Measurements from ENCODE around the gene SIGLEC15. TPM values are rescaled to one million over a fixed set of nuclear protein-coding genes. Genes with fewer than 3 reads are reported as not detected.

The SIGLEC15 gene
- total RNA-seq, 6 donors from 2014 or later = 0.44 to 0.59 (median 0.52) TPM; not detected in 3

DNA sequence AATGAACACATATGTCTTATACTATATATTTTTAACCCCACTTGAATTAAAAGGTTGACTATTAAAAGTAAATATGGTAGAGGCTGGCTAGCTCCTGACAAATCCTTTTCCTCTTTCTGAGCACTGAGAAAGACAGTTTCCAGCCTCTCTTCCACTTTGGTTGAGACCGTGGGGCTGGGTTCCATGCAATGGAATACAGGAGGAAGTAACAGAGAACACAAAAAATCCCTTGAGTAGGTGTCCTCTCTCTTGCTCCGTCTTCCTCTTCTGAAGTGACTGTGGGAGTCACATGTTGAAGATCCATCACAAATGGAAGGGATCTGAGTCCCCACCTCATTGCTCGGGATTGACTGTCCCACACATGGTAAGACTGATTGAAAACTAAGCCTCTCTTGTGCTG, 36.6 kb upstream of the SIGLEC15 start:
- Histone ChIP-seq H3K27me3 (no peaks in the 10 kb centered on the region), H3K4me3 (no peak overlapping the region), H3K9me3 (no peaks in the 10 kb centered on the region), H3K4me1 (no peaks in the 10 kb centered on the region), H3K27ac (no peak overlapping the region), H3K36me3 (no peaks in the 10 kb centered on the region)
- 79 to 89% methylated on average over 3 of the region's 3 CpGs for WGBS, 2 donors
- TF ChIP-seq, protein P1, sequence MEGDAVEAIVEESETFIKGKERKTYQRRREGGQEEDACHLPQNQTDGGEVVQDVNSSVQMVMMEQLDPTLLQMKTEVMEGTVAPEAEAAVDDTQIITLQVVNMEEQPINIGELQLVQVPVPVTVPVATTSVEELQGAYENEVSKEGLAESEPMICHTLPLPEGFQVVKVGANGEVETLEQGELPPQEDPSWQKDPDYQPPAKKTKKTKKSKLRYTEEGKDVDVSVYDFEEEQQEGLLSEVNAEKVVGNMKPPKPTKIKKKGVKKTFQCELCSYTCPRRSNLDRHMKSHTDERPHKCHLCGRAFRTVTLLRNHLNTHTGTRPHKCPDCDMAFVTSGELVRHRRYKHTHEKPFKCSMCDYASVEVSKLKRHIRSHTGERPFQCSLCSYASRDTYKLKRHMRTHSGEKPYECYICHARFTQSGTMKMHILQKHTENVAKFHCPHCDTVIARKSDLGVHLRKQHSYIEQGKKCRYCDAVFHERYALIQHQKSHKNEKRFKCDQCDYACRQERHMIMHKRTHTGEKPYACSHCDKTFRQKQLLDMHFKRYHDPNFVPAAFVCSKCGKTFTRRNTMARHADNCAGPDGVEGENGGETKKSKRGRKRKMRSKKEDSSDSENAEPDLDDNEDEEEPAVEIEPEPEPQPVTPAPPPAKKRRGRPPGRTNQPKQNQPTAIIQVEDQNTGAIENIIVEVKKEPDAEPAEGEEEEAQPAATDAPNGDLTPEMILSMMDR (IDR thresholded peaks at IDR 0.05) = no peak
- TF ChIP-seq POLR2AphosphoS5 (IDR thresholded peaks at IDR 0.05) = no peak
- no peak for TF ChIP-seq POLR2A (IDR thresholded peaks at IDR 0.05)
- no peak for TF ChIP-seq EP300 (IDR thresholded peaks at IDR 0.05)
- DNase-seq (no peak), ATAC-seq (ENCODE audit: low FRiP score in 2 of 2) (no peak)

DNA sequence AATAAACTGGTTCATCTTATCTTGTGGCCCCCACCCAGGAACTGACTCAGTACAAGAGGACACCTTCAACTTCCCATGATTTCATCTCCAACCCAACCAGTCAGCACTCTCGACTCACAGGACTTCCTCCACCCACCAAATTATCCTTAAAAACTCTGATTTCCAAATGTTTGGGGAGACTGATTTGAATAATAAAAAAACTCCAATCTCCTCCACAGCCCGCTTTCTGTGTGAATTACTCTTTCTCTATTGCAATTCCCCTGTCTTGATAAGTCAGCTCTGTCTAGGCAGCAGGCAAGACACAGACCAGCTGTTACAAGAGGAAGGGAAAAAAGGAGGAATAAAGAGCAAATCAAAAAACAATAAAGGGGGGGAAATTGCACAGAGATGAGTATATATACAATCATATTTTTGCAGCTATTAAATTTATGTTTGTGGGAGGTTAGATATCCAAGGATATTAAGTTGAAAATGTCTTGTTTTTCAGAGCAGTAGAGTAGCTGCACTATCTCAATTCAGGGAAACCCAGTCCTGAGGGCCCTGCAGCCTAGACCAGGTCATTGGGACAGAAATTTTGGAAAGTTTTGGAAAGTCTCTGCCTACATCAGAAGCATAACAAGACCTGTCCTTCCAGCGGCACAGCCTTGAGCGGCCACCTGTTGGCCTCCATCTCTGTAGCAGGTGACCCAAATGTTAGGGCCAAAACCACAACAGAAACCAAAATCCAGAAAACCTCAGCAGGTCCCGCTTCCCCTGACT, 32.8 kb upstream of the SIGLEC15 start:
- Histone ChIP-seq H3K27me3 (no peaks in the 10 kb centered on the region), H3K4me1 (no peaks in the 10 kb centered on the region), H3K9me3 (no peaks in the 10 kb centered on the region), H3K27ac (no peak overlapping the region), H3K4me3 (no peak overlapping the region), H3K36me3 (no peaks in the 10 kb centered on the region)
- ATAC-seq (ENCODE audit: low FRiP score in 2 of 2) (no peak), DNase-seq (no peak)
- WGBS, 2 donors = 77 to 80% methylated on average over 5 of the region's 5 CpGs
- TF ChIP-seq POLR2AphosphoS5 (IDR thresholded peaks at IDR 0.05) = no peak
- no peak for TF ChIP-seq EP300 (IDR thresholded peaks at IDR 0.05)
- TF ChIP-seq POLR2A (IDR thresholded peaks at IDR 0.05) = no peak
- TF ChIP-seq, protein P1 (IDR thresholded peaks at IDR 0.05) = no peak

DNA sequence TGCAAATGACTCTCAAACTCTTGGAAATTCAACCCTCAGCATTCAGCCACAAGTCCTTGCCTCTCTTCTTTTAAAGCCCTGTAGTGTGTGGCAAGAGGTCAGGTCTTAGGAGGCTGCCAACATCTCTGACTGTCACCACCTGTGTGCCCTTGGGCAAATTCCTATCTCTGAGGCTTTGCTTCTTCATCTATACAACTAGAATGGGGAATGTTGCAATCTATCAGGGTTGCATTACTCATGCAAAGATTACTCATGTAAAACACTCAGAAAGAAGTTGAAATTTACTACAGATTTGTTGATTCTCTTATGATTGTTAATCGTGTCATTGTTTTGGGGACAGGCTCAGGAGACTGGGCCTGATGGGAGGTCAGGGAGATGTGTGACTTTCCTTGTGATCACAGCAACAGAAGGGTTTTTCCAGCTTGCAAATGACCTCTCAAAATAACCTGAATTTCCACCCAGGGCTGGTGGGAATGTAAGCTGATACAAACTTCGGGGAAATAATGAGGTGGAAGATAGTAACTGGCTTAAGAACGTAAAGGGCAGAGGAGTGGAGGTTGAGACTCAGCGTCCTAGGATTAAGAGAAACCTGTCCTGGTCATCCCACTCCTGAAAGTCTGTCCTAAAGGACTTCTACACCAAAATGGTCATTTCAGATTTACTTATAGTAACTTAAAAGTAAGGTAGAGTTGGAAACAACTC, 32.1 kb upstream of the SIGLEC15 start:
- WGBS, 2 donors = 49 to 73% methylated on average over 4 of the region's 4 CpGs
- H3K4me1 ChIP-seq = no peaks in the 10 kb centered on the region
- no peak overlapping the region for H3K4me3 ChIP-seq
- no peaks in the 10 kb centered on the region for H3K27me3 ChIP-seq
- H3K36me3 ChIP-seq = no peaks in the 10 kb centered on the region
- TF ChIP-seq, protein P1 (IDR thresholded peaks at IDR 0.05) = no peak
- TF ChIP-seq POLR2A (IDR thresholded peaks at IDR 0.05) = no peak
- TF ChIP-seq EP300 (IDR thresholded peaks at IDR 0.05) = no peak
- H3K9me3 ChIP-seq = no peaks in the 10 kb centered on the region
- DNase-seq (no peak), ATAC-seq (ENCODE audit: low FRiP score in 2 of 2) (no peak)
- no peak overlapping the region for H3K27ac ChIP-seq

DNA sequence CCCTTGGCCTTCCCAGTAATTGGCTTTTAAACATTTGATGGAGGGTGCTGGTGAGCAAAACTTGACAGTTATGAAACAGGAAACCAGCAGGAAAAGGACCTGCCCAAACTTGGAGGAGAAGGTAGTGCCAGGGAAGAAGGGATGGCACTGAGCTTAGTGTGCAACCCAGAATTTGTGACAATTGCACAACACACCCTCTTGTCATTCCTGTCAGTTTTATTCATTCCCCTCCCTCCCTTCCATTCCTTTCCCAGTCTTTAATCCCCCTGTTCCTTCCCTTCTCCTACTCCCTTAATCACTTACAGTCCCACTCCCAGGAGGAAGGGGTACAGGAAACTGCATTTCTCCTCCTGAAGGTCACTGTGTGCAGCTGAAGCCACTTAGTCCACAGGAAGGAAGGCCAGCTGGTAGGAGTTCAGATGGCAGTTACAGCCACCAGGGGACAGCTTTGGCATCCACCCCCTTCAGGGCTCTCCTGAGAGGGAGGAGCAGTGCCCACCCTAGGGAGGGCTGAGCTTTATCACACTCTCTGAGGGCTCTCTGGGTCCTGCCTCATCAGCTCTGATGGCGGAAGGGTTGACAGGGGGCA, 24.0 kb upstream of the SIGLEC15 start:
- Histone ChIP-seq H3K36me3 (no peaks in the 10 kb centered on the region), H3K4me1 (no peaks in the 10 kb centered on the region), H3K4me3 (no peak overlapping the region), H3K27me3 (no peaks in the 10 kb centered on the region), H3K9me3 (peaks cover 0 to 6% (median 0%) of the 10 kb centered on the region in 4 donors), H3K27ac (no peak overlapping the region)
- TF ChIP-seq POLR2A (IDR thresholded peaks at IDR 0.05) (no peak), EP300 (IDR thresholded peaks at IDR 0.05) (no peak), POLR2AphosphoS5 (IDR thresholded peaks at IDR 0.05) (no peak)
- TF ChIP-seq, protein P1 (IDR thresholded peaks at IDR 0.05) = no peak
- no peak for DNase-seq
- peak in 1 of 2 donors; percentile 19 for ATAC-seq (ENCODE audit: low FRiP score in 2 of 2)
- 91% methylated on average over 1 of the region's 1 CpG; no CpG with 5 or more reads in 1 of the 2 donors for WGBS, 2 donors
